NCI-H226 (cell line): ENCODE measurements around the gene MAGEA9.
"Not testable (repeated sequence)": the region's sequence is repeated elsewhere in the genome, so short reads cannot be mapped to it uniquely, and the experiment has no call there.

Experiments used
- DNase-seq: peaks from one replicate; pipeline ENCODE4 v3.0.0-alpha.2; 2015

The MAGEA9 gene

GRCh38 chrX:149781727-149782126 is at the start of gene MAGEA9:
TSS of gene MAGEA9 (plus strand) at chrX:149781930. CDS start at chrX:149786211, 4,281 bp downstream.
- not testable (repeated sequence) for DNase-seq

- not testable (repeated sequence) for DNase-seq
Measured at GRCh38 chrX:149742269-149742668, 39.5 kb upstream of the MAGEA9 start.

GRCh38 chrX:149746390-149747007 is 35.2 kb upstream of the MAGEA9 start:
- not testable (repeated sequence) for DNase-seq

- DNase-seq, result no peak
Measured at GRCh38 chrX:149757206-149758067, 24.3 kb upstream of the MAGEA9 start.

GRCh38 chrX:149758068-149758714 is 23.5 kb upstream of the MAGEA9 start:
- DNase-seq, result no peak

- not testable (repeated sequence) for DNase-seq
Measured at GRCh38 chrX:149758715-149759078, 23.0 kb upstream of the MAGEA9 start.

GRCh38 chrX:149759824-149760223 is 21.9 kb upstream of the MAGEA9 start:
- no peak for DNase-seq

GRCh38 chrX:149760965-149761364 is 20.8 kb upstream of the MAGEA9 start:
- no peak for DNase-seq

GRCh38 chrX:149761858-149762674 is 19.7 kb upstream of the MAGEA9 start:
- DNase-seq, result not testable (repeated sequence)

- no peak for DNase-seq
Measured at GRCh38 chrX:149762696-149763614, 18.8 kb upstream of the MAGEA9 start.

- not testable (repeated sequence) for DNase-seq
Measured at GRCh38 chrX:149770344-149770743, 11.4 kb upstream of the MAGEA9 start.

GRCh38 chrX:149773026-149773425 is 8.7 kb upstream of the MAGEA9 start:
- not testable (repeated sequence) for DNase-seq

GRCh38 chrX:149773768-149774167 is 8.0 kb upstream of the MAGEA9 start, which contains the start of gene HSFX1:
TSS of gene HSFX1 (plus strand) at chrX:149774068. CDS start at chrX:149774682, 614 bp downstream.
- DNase-seq, result not testable (repeated sequence)

GRCh38 chrX:149777999-149778398 is 3.7 kb upstream of the MAGEA9 start:
- not testable (repeated sequence) for DNase-seq

GRCh38 chrX:149795531-149795930 is 13.8 kb downstream of the MAGEA9 start:
- DNase-seq, result not testable (repeated sequence)

- DNase-seq, result no peak
Measured at GRCh38 chrX:149799095-149799714, 17.5 kb downstream of the MAGEA9 start.

GRCh38 chrX:149799938-149800337 is 18.2 kb downstream of the MAGEA9 start:
- no peak for DNase-seq

- no peak for DNase-seq
Measured at GRCh38 chrX:149803458-149804062, 21.8 kb downstream of the MAGEA9 start.

GRCh38 chrX:149804102-149804501 is 22.4 kb downstream of the MAGEA9 start:
- no peak for DNase-seq

GRCh38 chrX:149807747-149808458 is 26.2 kb downstream of the MAGEA9 start:
- no peak for DNase-seq
